Nephron (organoid): Measurements from ENCODE around the gene VEZF1.
A peak's percentile ranks its signal among the peaks of the same experiment; 100 is the strongest.

Experiments
- H3K27ac Mint-ChIP-seq, 3 experiments: 2 replicates each; pipeline ENCODE4 v1.8.0; 2020; ENCODE audit warnings: mixed read lengths in 3 of 3, mild to moderate bottlenecking in 2 of 3, moderate library complexity in 1 of 3
- H3K27me3 Mint-ChIP-seq: 2 replicates; pipeline ENCODE4 v1.8.0; 2021; ENCODE audit warnings: low read depth, mild to moderate bottlenecking, moderate library complexity, mixed read lengths
- H3K36me3 Mint-ChIP-seq: 2 replicates; pipeline ENCODE4 v1.8.0; 2020; ENCODE audit warnings: low read depth, mixed read lengths
- H3K4me1 Mint-ChIP-seq: 2 replicates; pipeline ENCODE4 v1.8.0; 2020; ENCODE audit warnings: mixed read lengths
- H3K4me3 Mint-ChIP-seq, 3 experiments: 2 replicates each; pipeline ENCODE4 v1.8.0; 2020; ENCODE audit warnings: mild to moderate bottlenecking in 3 of 3, mixed read lengths in 3 of 3, moderate library complexity in 2 of 3
- H3K9me3 Mint-ChIP-seq: 2 replicates; pipeline ENCODE4 v1.8.0; 2020; ENCODE audit warnings: mixed read lengths
- CTCF ChIP-seq, 3 experiments: fragments of 200-600 bp; sonication (generic); IDR thresholded peaks; one replicate each; pipeline ENCODE4 v1.5.0; 2021; ENCODE audit warnings: antibody characterized with exemption in 3 of 3; ENCODE audit not compliant: unreplicated experiment in 3 of 3

Gene VEZF1

GRCh38 chr17:57937492-57937891 is 50.6 kb downstream of the VEZF1 start:
- no peaks in the 10 kb centered on the region for H3K9me3 Mint-ChIP-seq
- H3K27me3 Mint-ChIP-seq = no peaks in the 10 kb centered on the region
- no peaks in the 10 kb centered on the region for H3K36me3 Mint-ChIP-seq
- peaks cover 68% of the 10 kb centered on the region for H3K4me1 Mint-ChIP-seq
- H3K27ac Mint-ChIP-seq = peak overlapping the region; percentile 65 to 98 (median 93)
- no peak overlapping the region for H3K4me3 Mint-ChIP-seq
- TF ChIP-seq CTCF (IDR thresholded peaks at IDR 0.05; ENCODE audit: unreplicated experiment in 3 of 3) = no peak

GRCh38 chr17:57935833-57936807 is 51.9 kb downstream of the VEZF1 start:
- Mint-ChIP-seq H3K9me3 (no peaks in the 10 kb centered on the region), H3K4me1 (peaks cover 68% of the 10 kb centered on the region), H3K27me3 (no peaks in the 10 kb centered on the region), H3K4me3 (peak overlapping the region; percentile 35 to 52 (median 41)), H3K27ac (peak overlapping the region; percentile 97 to 98 (median 98)), H3K36me3 (no peaks in the 10 kb centered on the region)
- no peak for TF ChIP-seq CTCF (IDR thresholded peaks at IDR 0.05; ENCODE audit: unreplicated experiment in 3 of 3)

GRCh38 chr17:57931488-57932137 is 56.4 kb downstream of the VEZF1 start:
- peaks cover 3% of the 10 kb centered on the region for H3K27me3 Mint-ChIP-seq
- no peaks in the 10 kb centered on the region for H3K36me3 Mint-ChIP-seq
- H3K4me3 Mint-ChIP-seq = no peak overlapping the region
- H3K27ac Mint-ChIP-seq = peak overlapping the region; percentile 28 to 83 (median 73)
- peaks cover 77% of the 10 kb centered on the region for H3K4me1 Mint-ChIP-seq
- no peaks in the 10 kb centered on the region for H3K9me3 Mint-ChIP-seq
- TF ChIP-seq CTCF (IDR thresholded peaks at IDR 0.05; ENCODE audit: unreplicated experiment in 3 of 3) = no peak

- peak overlapping the region; percentile 67 to 83 (median 73) for H3K27ac Mint-ChIP-seq
- no peaks in the 10 kb centered on the region for H3K36me3 Mint-ChIP-seq
- H3K4me1 Mint-ChIP-seq = peaks cover 77% of the 10 kb centered on the region
- H3K4me3 Mint-ChIP-seq = no peak overlapping the region
- TF ChIP-seq CTCF (IDR thresholded peaks at IDR 0.05; ENCODE audit: unreplicated experiment in 3 of 3) = no peak
- H3K9me3 Mint-ChIP-seq = no peaks in the 10 kb centered on the region
- H3K27me3 Mint-ChIP-seq = peaks cover 3% of the 10 kb centered on the region
These were observed 57.8 kb downstream of the VEZF1 start for GRCh38 chr17:57930239-57930638.

GRCh38 chr17:57929386-57929785 is 58.7 kb downstream of the VEZF1 start:
- H3K4me1 Mint-ChIP-seq = peaks cover 82% of the 10 kb centered on the region
- no peaks in the 10 kb centered on the region for H3K36me3 Mint-ChIP-seq
- H3K9me3 Mint-ChIP-seq = no peaks in the 10 kb centered on the region

More at GRCh38 chr17:57929386-57929785, 58.7 kb downstream of the VEZF1 start:
- Mint-ChIP-seq H3K27me3 (peaks cover 3% of the 10 kb centered on the region), H3K4me3 (no peak overlapping the region), H3K27ac (peak overlapping the region; percentile 35 to 79 (median 73))
- TF ChIP-seq CTCF (IDR thresholded peaks at IDR 0.05; ENCODE audit: unreplicated experiment in 3 of 3) = no peak
